PC-9 (cell line): ENCODE data around the gene OSER1.

ENCODE experiments used
- EZH2 ChIP-seq: fragments of 200-600 bp; sonication (generic); IDR thresholded peaks from 2 replicates; pipeline ENCODE4 v1.8.0; 2017; ENCODE audit warnings: antibody characterized with exemption, low read depth
- TF ChIP-seq, protein P1 (sequence below): fragments of 200-600 bp; sonication (generic); conservative IDR thresholded peaks from 2 replicates; pipeline ENCODE4 v1.6.1; 2017; ENCODE audit warnings: mixed run types, antibody characterized with exemption, mild to moderate bottlenecking, moderate library complexity

GRCh38 chr20:44224637-44225036 is 14.1 kb upstream of the OSER1 start:
- TF ChIP-seq, protein P1, sequence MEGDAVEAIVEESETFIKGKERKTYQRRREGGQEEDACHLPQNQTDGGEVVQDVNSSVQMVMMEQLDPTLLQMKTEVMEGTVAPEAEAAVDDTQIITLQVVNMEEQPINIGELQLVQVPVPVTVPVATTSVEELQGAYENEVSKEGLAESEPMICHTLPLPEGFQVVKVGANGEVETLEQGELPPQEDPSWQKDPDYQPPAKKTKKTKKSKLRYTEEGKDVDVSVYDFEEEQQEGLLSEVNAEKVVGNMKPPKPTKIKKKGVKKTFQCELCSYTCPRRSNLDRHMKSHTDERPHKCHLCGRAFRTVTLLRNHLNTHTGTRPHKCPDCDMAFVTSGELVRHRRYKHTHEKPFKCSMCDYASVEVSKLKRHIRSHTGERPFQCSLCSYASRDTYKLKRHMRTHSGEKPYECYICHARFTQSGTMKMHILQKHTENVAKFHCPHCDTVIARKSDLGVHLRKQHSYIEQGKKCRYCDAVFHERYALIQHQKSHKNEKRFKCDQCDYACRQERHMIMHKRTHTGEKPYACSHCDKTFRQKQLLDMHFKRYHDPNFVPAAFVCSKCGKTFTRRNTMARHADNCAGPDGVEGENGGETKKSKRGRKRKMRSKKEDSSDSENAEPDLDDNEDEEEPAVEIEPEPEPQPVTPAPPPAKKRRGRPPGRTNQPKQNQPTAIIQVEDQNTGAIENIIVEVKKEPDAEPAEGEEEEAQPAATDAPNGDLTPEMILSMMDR: no peak
- TF ChIP-seq EZH2: no peak
